GM12878 (cell line): ENCODE measurements around the gene CDKN1B. TPM values are rescaled to one million over a fixed set of nuclear protein-coding genes. Genes with fewer than 3 reads are reported as not detected.

Source experiments
- ATAC-seq: fragments of 200-7000 bp; cut with Tn5 transposase; 3 replicates; pipeline ENCODE4 v1.9.1; 2020; ENCODE audit warnings: mild to moderate bottlenecking, moderate library complexity
- BruUV-seq: library from RNA; stranded (reverse); fragments of 400-500 nt; replicated peaks from 2 replicates; lab custom pipeline; 2021; lab: Mats Ljungman, UMichigan
- CTCF ChIA-PET: fragments of 300-600 bp; sonication (Branson Sonifier 250); formaldehyde crosslinking; extraction: SDS; loops from one replicate; lab custom pipeline; 2021; ENCODE audit warnings: inconsistent platforms; lab: Yijun Ruan, JAX
- POLR2A ChIA-PET: fragments of 350-600 bp; formaldehyde crosslinking; extraction: SDS; loops from one replicate; lab custom pipeline; 2021; ENCODE audit warnings: inconsistent platforms; lab: Charles Lee
- RAD21 ChIA-PET: fragments of 300-600 bp; sonication (Branson Sonifier 250); formaldehyde crosslinking; loops from one replicate; lab custom pipeline; 2023; ENCODE audit warnings: antibody characterized with exemption; ENCODE audit not compliant: unreplicated experiment; lab: Charles Lee
- SMC1A ChIA-PET: fragments of 300-600 bp; sonication (Branson Sonifier 250); formaldehyde crosslinking; loops from one replicate; lab custom pipeline; 2023; ENCODE audit not compliant: unreplicated experiment, uncharacterized antibody; lab: Charles Lee
- DNase-seq: peaks from one replicate; pipeline ENCODE4 v3.0.0-alpha.2; 2011; ENCODE audit warnings: low read depth, low spot score
- FAIRE-seq: peaks from 3 replicates; lab custom pipeline; 2011; peaks lifted over from hg19 to GRCh38; lab: Jason Lieb, UNC
- H2AFZ ChIP-seq: 2 replicates; pipeline ENCODE4 v1.6.0; 2011; ENCODE audit warnings: low read depth, low read length, control low read depth; ENCODE audit not compliant: control insufficient read depth
- H3K27ac ChIP-seq: 2 replicates; pipeline ENCODE4 v1.5.1; 2011; ENCODE audit warnings: control low read depth; ENCODE audit not compliant: control insufficient read depth, insufficient read depth
- H3K27me3 ChIP-seq, 2 experiments: replicated peaks in 1 of 2; 2 replicates each; pipeline versions ENCODE4 v1.6.0 to v1.6.1; 2011; ENCODE audit warnings: low read length in 1 of 2; ENCODE audit not compliant: control insufficient read depth in 2 of 2, insufficient read depth in 2 of 2
- H3K36me3 ChIP-seq, 2 experiments: 2 replicates each; pipeline ENCODE4 v1.5.1; 2011; ENCODE audit warnings: low read length in 1 of 2; ENCODE audit not compliant: control insufficient read depth in 2 of 2, insufficient read depth in 2 of 2
- H3K4me1 ChIP-seq: 2 replicates; pipeline ENCODE4 v1.6.1; 2011; ENCODE audit warnings: mild to moderate bottlenecking, low read length, moderate library complexity, mixed read lengths; ENCODE audit not compliant: control insufficient read depth, insufficient read depth
- H3K4me2 ChIP-seq: 2 replicates; pipeline ENCODE4 v1.6.0; 2011; ENCODE audit warnings: control low read depth; ENCODE audit not compliant: control insufficient read depth, insufficient read depth
- H3K4me3 ChIP-seq: fragments of 200-600 bp; sonication (generic); 2 replicates; pipeline ENCODE4 v1.5.1; 2016
- H3K79me2 ChIP-seq: 2 replicates; pipeline ENCODE4 v1.6.0; 2011; ENCODE audit warnings: low read length; ENCODE audit not compliant: control insufficient read depth, insufficient read depth
- H3K9ac ChIP-seq: 2 replicates; pipeline ENCODE4 v1.8.0; 2011; ENCODE audit warnings: low read length, control low read depth, mixed read lengths; ENCODE audit not compliant: control insufficient read depth, insufficient read depth
- H3K9me3 ChIP-seq: replicated peaks from 3 replicates; pipeline ENCODE4 v1.5.1; 2011; ENCODE audit warnings: mild to moderate bottlenecking, low read length; ENCODE audit not compliant: control insufficient read depth, insufficient read depth
- H4K20me1 ChIP-seq: 2 replicates; pipeline ENCODE4 v1.6.0; 2011; ENCODE audit not compliant: control insufficient read depth, insufficient read depth
- NR2C2 ChIP-seq: IDR thresholded peaks from 2 replicates; pipeline ENCODE4 v1.6.1; 2011; ENCODE audit warnings: borderline replicate concordance, low read depth; ENCODE audit not compliant: control insufficient read depth, insufficient read length
- PML ChIP-seq: IDR thresholded peaks from 2 replicates; pipeline ENCODE4 v1.6.1; 2012; ENCODE audit warnings: low read length, inconsistent platforms
- TARDBP ChIP-seq: IDR thresholded peaks from 2 replicates; pipeline ENCODE4 v1.6.1; 2016; ENCODE audit warnings: borderline replicate concordance
- WGBS: methylation state at CpG from one replicate; pipeline ENCODE4 v1.1.6; 2016; ENCODE audit warnings: low lambda C conversion rate; ENCODE audit not compliant: insufficient replicate concordance, insufficient coverage; ENCODE audit errors: missing lambda C conversion rate; 5-methylcytosine and 5-hydroxymethylcytosine counted together
- in situ Hi-C: fragments of 300-500 bp; cut with MboI; formaldehyde crosslinking; loops from 9 replicates; pipeline ENCODE4 v1.14.3; 2018; ENCODE audit warnings: mixed read lengths
- intact Hi-C: fragments of 100-400 bp; cut with micrococcal nuclease; formaldehyde crosslinking; loops from one replicate; pipeline ENCODE4 v1.14.2; 2022; ENCODE audit not compliant: unreplicated experiment
- polyA plus RNA-seq, 11 experiments: library from polyadenylated mRNA; depleted of rRNA in 4 of 11; unstranded in 6 of 11; stranded (reverse) in 5 of 11; fragments of >200 nt; fragmentation: Nextera tagmentation in 4 of 11; fragmentation: Illumina TruSeq in 1 of 11; extraction: Ambion mirVana in 4 of 11; extraction: Trizol in 1 of 11; gene quantifications; 1 replicate in 1 of 11; 2 replicates in 10 of 11; pipeline versions ENCODE4 v1.2.1 to v1.2.3, GENCODE V29; 2011 to 2016; ENCODE audit warnings: inconsistent platforms in 2 of 11, missing spikeins in 2 of 11, low read depth in 1 of 11
- total RNA-seq, 4 experiments: library from RNA; depleted of rRNA in 3 of 4; stranded (reverse); fragments of >200 nt in 3 of 4; fragmentation: Illumina TruSeq in 1 of 4; extraction: Trizol in 1 of 4; gene quantifications; 2 replicates each; pipeline versions ENCODE4 v1.2.1 to v1.2.3, GENCODE V29; 2013 to 2021
- TF ChIP-seq, protein P1 (sequence below): fragments of 450-650 bp; IDR thresholded peaks from 2 replicates; pipeline ENCODE4 v1.6.1; 2017; ENCODE audit warnings: mild to moderate bottlenecking, moderate library complexity

CDKN1B gene
- total and polyA plus RNA-seq, 10 of the 15 experiments (the other 5 are each of a cell fraction or from before 2014, with no cell fraction given) = 4.2 to 39.1 (median 23.1) TPM

DNA sequence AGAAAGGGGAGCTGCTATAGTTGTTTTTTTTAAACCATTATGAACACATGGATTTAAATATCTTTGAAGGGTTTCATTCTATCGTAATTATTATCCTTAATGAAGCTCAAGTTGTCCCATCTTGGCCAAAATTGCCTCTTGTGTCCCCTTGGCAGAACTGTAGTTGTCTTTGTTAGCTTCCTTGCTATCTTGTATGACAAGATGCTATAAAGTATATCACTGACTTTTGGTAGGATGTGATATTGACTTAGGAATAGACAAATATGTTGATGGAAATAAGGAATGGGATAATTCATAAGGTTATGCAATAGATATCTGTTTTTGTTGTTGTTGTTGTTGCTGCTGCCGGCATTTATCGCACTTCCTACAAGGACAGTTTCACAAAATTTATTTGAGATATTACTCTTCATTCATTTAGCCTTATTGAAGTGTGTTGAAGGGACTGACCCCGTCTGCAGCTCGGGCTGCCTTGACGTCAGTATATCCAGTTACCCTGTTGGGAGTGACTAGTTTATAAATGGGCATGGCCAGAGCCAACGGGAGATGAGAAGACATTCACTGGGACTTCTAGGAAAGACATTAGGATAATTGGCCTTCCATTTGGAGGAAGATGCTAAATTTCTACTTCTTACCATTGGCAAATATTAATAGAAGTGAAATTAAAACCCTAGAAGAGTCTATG, 42.2 kb downstream of the CDKN1B start:
- RAD21 ChIA-PET = no interaction called here
- CTCF ChIA-PET = interaction anchor here (1.0 kb wide), 1 partner anchor 123 kb away, joined by 3 read pairs; no protein-coding TSS in a partner anchor
- Histone ChIP-seq H3K9me3 (no peaks in the 10 kb centered on the region), H3K27ac (no peak overlapping the region), H3K79me2 (no peaks in the 10 kb centered on the region), H3K4me2 (no peak overlapping the region), H3K27me3 (no peaks in the 10 kb centered on the region), H3K9ac (no peak overlapping the region), H3K4me1 (no peaks in the 10 kb centered on the region; the same call in 1 of the 2 replicates), H3K36me3 (no peaks in the 10 kb centered on the region), H4K20me1 (no peaks in the 10 kb centered on the region), H3K4me3 (no peak overlapping the region), H2AFZ (no peak overlapping the region)
- in situ Hi-C loops = no loop called here
- POLR2A ChIA-PET = no interaction called here
- FAIRE-seq (no peak), DNase-seq (no peak), ATAC-seq (no peak)
- TF ChIP-seq PML (no peak), TARDBP (no peak), NR2C2 (no peak)
- TF ChIP-seq, protein P1, sequence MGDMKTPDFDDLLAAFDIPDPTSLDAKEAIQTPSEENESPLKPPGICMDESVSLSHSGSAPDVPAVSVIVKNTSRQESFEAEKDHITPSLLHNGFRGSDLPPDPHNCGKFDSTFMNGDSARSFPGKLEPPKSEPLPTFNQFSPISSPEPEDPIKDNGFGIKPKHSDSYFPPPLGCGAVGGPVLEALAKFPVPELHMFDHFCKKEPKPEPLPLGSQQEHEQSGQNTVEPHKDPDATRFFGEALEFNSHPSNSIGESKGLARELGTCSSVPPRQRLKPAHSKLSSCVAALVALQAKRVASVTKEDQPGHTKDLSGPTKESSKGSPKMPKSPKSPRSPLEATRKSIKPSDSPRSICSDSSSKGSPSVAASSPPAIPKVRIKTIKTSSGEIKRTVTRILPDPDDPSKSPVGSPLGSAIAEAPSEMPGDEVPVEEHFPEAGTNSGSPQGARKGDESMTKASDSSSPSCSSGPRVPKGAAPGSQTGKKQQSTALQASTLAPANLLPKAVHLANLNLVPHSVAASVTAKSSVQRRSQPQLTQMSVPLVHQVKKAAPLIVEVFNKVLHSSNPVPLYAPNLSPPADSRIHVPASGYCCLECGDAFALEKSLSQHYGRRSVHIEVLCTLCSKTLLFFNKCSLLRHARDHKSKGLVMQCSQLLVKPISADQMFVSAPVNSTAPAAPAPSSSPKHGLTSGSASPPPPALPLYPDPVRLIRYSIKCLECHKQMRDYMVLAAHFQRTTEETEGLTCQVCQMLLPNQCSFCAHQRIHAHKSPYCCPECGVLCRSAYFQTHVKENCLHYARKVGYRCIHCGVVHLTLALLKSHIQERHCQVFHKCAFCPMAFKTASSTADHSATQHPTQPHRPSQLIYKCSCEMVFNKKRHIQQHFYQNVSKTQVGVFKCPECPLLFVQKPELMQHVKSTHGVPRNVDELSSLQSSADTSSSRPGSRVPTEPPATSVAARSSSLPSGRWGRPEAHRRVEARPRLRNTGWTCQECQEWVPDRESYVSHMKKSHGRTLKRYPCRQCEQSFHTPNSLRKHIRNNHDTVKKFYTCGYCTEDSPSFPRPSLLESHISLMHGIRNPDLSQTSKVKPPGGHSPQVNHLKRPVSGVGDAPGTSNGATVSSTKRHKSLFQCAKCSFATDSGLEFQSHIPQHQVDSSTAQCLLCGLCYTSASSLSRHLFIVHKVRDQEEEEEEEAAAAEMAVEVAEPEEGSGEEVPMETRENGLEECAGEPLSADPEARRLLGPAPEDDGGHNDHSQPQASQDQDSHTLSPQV = no peak
- no TSS peak for BruUV-seq
- WGBS = over 99% methylated on average over 7 of the region's 7 CpGs
- intact Hi-C loops = no loop called here
- SMC1A ChIA-PET = no interaction called here
